Measurements from ENCODE around the gene PITPNC1.

GRCh38 chr17:67489273-67489672 lies 112.2 kb downstream of the PITPNC1 start:
- TF ChIP-seq CTCF (IDR thresholded peaks at IDR 0.05), result no peak
- no peak for TF ChIP-seq POLR2A (IDR thresholded peaks at IDR 0.05)
